K562 (cell line): ENCODE measurements around the gene CIAO2B. TPM values are rescaled to one million over a fixed set of nuclear protein-coding genes. Genes with fewer than 3 reads are reported as not detected.

Source experiments
- ATAC-seq: fragments of 200-7000 bp; cut with Tn5 transposase; 3 replicates; pipeline ENCODE4 v1.9.1; 2020; ENCODE audit warnings: moderate library complexity
- BruUV-seq: library from RNA; stranded (reverse); fragments of 400-500 nt; replicated peaks from 2 replicates; lab custom pipeline; 2021; lab: Mats Ljungman, UMichigan
- CTCF ChIA-PET: fragments of 300-600 bp; formaldehyde crosslinking; extraction: SDS; loops from one replicate; lab custom pipeline; 2021; ENCODE audit warnings: low intra/inter-chr PET ratio; lab: Yijun Ruan, JAX
- POLR2A ChIA-PET: fragments of 300-600, 350-650 bp; sonication (Branson Sonifier 250); formaldehyde crosslinking; extraction: SDS; loops from one replicate; lab custom pipeline; 2021; ENCODE audit warnings: antibody characterized with exemption, inconsistent platforms; lab: Yijun Ruan, JAX
- DNase-seq, 4 experiments: peaks; one replicate each; pipeline versions ENCODE4 v3.0.0 to v3.0.0-alpha.2; 2011 to 2018; ENCODE audit warnings: low spot score in 3 of 4, mixed read lengths in 3 of 4; ENCODE audit errors: extremely low read depth in 1 of 4
- FAIRE-seq: peaks from 2 replicates; lab custom pipeline; 2011; peaks lifted over from hg19 to GRCh38; lab: Jason Lieb, UNC
- H2AFZ ChIP-seq: 2 replicates; pipeline ENCODE4 v1.6.0; 2011; ENCODE audit warnings: low read depth, low read length, control low read depth, inconsistent platforms
- H3K27ac ChIP-seq: fragments of 200-600 bp; 3 replicates; pipeline ENCODE4 v1.8.0; 2011; ENCODE audit warnings: low read depth, mild to moderate bottlenecking, control low read depth, inconsistent platforms, low read length, moderate library complexity, mixed read lengths; ENCODE audit errors: extremely low read depth
- H3K27me3 ChIP-seq, 2 experiments: fragments of 300-600 bp in 1 of 2; 2 replicates in 1 of 2; 3 replicates in 1 of 2; pipeline versions ENCODE4 v1.6.0 to v1.8.0; 2011; ENCODE audit warnings: inconsistent platforms in 2 of 2, low read length in 2 of 2, mild to moderate bottlenecking in 1 of 2, mixed read lengths in 1 of 2, moderate library complexity in 1 of 2; ENCODE audit not compliant: control insufficient read depth in 2 of 2, insufficient read depth in 2 of 2
- H3K36me3 ChIP-seq: fragments of 300-600 bp; 3 replicates; pipeline ENCODE4 v1.8.0; 2011; ENCODE audit warnings: mild to moderate bottlenecking, low read length, inconsistent platforms; ENCODE audit not compliant: control insufficient read depth, insufficient read depth
- H3K4me1 ChIP-seq, 2 experiments: fragments of 200-600 bp in 1 of 2; replicated peaks in 1 of 2; 2 replicates in 1 of 2; 3 replicates in 1 of 2; pipeline versions ENCODE4 v1.5.1 to v1.8.0; 2011; ENCODE audit warnings: inconsistent platforms in 2 of 2, low read length in 2 of 2, mild to moderate bottlenecking in 1 of 2, mixed read lengths in 1 of 2, moderate library complexity in 1 of 2; ENCODE audit not compliant: control insufficient read depth in 2 of 2, insufficient read depth in 2 of 2
- H3K4me2 ChIP-seq: 2 replicates; pipeline ENCODE4 v1.6.1; 2011; ENCODE audit warnings: low read length, control low read depth, inconsistent platforms, mixed read lengths; ENCODE audit not compliant: insufficient read depth
- H3K4me3 ChIP-seq: fragments of 200-600 bp; sonication (generic), shearing (Covaris generic); 2 replicates; pipeline ENCODE4 v1.5.1; 2016; ENCODE audit warnings: control low read depth, inconsistent platforms
- H3K79me2 ChIP-seq: fragments of 200-600 bp; 3 replicates; pipeline ENCODE4 v1.8.0; 2011; ENCODE audit warnings: low read length, inconsistent platforms; ENCODE audit not compliant: control insufficient read depth, insufficient read depth
- H3K9ac ChIP-seq, 2 experiments: 2 replicates each; pipeline versions ENCODE4 v1.6.0 to v1.6.1; 2011; ENCODE audit warnings: low read depth in 2 of 2, low read length in 2 of 2, control low read depth in 1 of 2, inconsistent platforms in 1 of 2, mild to moderate bottlenecking in 1 of 2, mixed read lengths in 1 of 2; ENCODE audit not compliant: insufficient read depth in 1 of 2
- H3K9me1 ChIP-seq: one replicate; pipeline ENCODE4 v1.6.0; 2011; ENCODE audit warnings: inconsistent platforms, mild to moderate bottlenecking, low read length, moderate library complexity; ENCODE audit not compliant: control insufficient read depth, insufficient read depth
- H3K9me3 ChIP-seq: replicated peaks from 2 replicates; pipeline ENCODE4 v1.5.1; 2011; ENCODE audit warnings: low read depth, low read length, inconsistent platforms; ENCODE audit not compliant: control insufficient read depth, insufficient read depth
- H4K20me1 ChIP-seq: replicated peaks from 2 replicates; pipeline ENCODE4 v1.6.1; 2011; ENCODE audit warnings: low read length, inconsistent platforms, mixed read lengths; ENCODE audit not compliant: control insufficient read depth, insufficient read depth
- CBFA2T2 ChIP-seq: fragments of 450-650 bp; conservative IDR thresholded peaks from 2 replicates; pipeline ENCODE4 v1.6.1; 2017; ENCODE audit warnings: mild to moderate bottlenecking
- FOSL1 ChIP-seq: fragments of 200-800 bp; sonication (Bioruptor generic); conservative IDR thresholded peaks from 2 replicates; pipeline ENCODE4 v1.6.1; 2016; ENCODE audit warnings: missing genetic modification characterization, missing compliant biosample characterization
- NCOR1 ChIP-seq: fragments of 450-650 bp; IDR thresholded peaks from 2 replicates; pipeline ENCODE4 v1.6.1; 2016; ENCODE audit warnings: mild to moderate bottlenecking, moderate library complexity
- PHF8 ChIP-seq: fragments of 200-600 bp; sonication (generic); IDR thresholded peaks from 2 replicates; pipeline ENCODE4 v1.6.1; 2012; ENCODE audit warnings: mixed run types, mild to moderate bottlenecking, inconsistent platforms, low read length, moderate library complexity, borderline replicate concordance
- SIN3A ChIP-seq, 2 experiments: fragments of 150-350 bp in 1 of 2; IDR thresholded peaks; 2 replicates each; pipeline ENCODE4 v1.6.1; 2011 to 2016; ENCODE audit warnings: borderline replicate concordance in 2 of 2, low read depth in 2 of 2, low read length in 2 of 2, mild to moderate bottlenecking in 2 of 2, moderate library complexity in 2 of 2; ENCODE audit not compliant: control insufficient read depth in 1 of 2
- SRSF3 ChIP-seq: fragments of 200-400 bp; formaldehyde crosslinking; IDR thresholded peaks from 2 replicates; pipeline ENCODE4 v1.6.1; 2016; ENCODE audit warnings: mild to moderate bottlenecking, low read length, moderate library complexity; ENCODE audit not compliant: insufficient read depth
- ZNF384 ChIP-seq: IDR thresholded peaks from 2 replicates; pipeline ENCODE4 v1.6.1; 2012; ENCODE audit warnings: low read depth, low read length, improper control_type of control experiment
- WGBS: fragments of 100-300 bp; shearing (Covaris generic); methylation state at CpG from one replicate; pipeline ENCODE4 v1.1.6; 2016; ENCODE audit warnings: low coverage, mixed read lengths; ENCODE audit not compliant: insufficient coverage; ENCODE audit errors: missing lambda C conversion rate; 5-methylcytosine and 5-hydroxymethylcytosine counted together
- in situ Hi-C: fragments of 300-500 bp; cut with MboI; formaldehyde crosslinking; loops from 4 replicates; pipeline ENCODE4 v1.15.0; 2018; ENCODE audit warnings: inconsistent platforms, mixed read lengths
- intact Hi-C: fragments of 100-400 bp; cut with micrococcal nuclease; formaldehyde crosslinking; loops from 2 replicates; pipeline ENCODE4 v1.14.2; 2022
- polyA plus RNA-seq, 8 experiments: library from polyadenylated mRNA; depleted of rRNA in 4 of 8; stranded (reverse) in 5 of 8; unstranded in 3 of 8; fragments of >200 nt; fragmentation: Nextera tagmentation in 2 of 8; fragmentation: Illumina TruSeq in 1 of 8; extraction: Ambion mirVana in 2 of 8; extraction: Trizol in 1 of 8; gene quantifications; 2 replicates each; pipeline versions ENCODE4 v1.2.1 to v1.2.3, GENCODE V29; 2011 to 2014; ENCODE audit warnings: inconsistent platforms in 1 of 8, missing spikeins in 1 of 8
- total RNA-seq, 7 experiments: library from RNA; depleted of rRNA in 6 of 7; stranded (reverse); fragments of >200 nt in 6 of 7; fragmentation: Illumina TruSeq in 2 of 7; extraction: Trizol in 2 of 7; gene quantifications; 2 replicates each; pipeline versions ENCODE4 v1.2.1 to v1.2.3, GENCODE V29; 2011 to 2021; ENCODE audit warnings: low replicate concordance in 1 of 7
- TF ChIP-seq, protein P1 (sequence below): fragments of 450-650 bp; formaldehyde crosslinking; IDR thresholded peaks from 2 replicates; pipeline ENCODE4 v1.4.0; 2022; ENCODE audit warnings: missing genetic modification characterization

Gene CIAO2B
- total and polyA plus RNA-seq, 9 of the 15 experiments (the other 6 are each of a cell fraction or from before 2014, with no cell fraction given), result 86.8 to 182 (median 113) TPM

- Histone ChIP-seq H3K36me3 (no peaks in the 10 kb centered on the region), H3K4me3 (no peak overlapping the region), H4K20me1 (no peaks in the 10 kb centered on the region), H3K27me3 (no peaks in the 10 kb centered on the region), H3K79me2 (no peaks in the 10 kb centered on the region), H2AFZ (peak overlapping the region; percentile 84), H3K4me1 (peaks cover 4 to 7% of the 10 kb centered on the region in 2 experiments; a peak in 2 of 5 replicates), H3K4me2 (no peak overlapping the region), H3K9ac (peak overlapping the region; percentile 31 to 38; a peak in 2 of 4 replicates), H3K9me1 (no peaks in the 10 kb centered on the region), H3K27ac (no peak overlapping the region), H3K9me3 (peaks cover 2% of the 10 kb centered on the region)
- BruUV-seq, result no TSS peak
- TF ChIP-seq PHF8 (peak; percentile 10; the same call in 1 of the 2 replicates), SRSF3 (no peak), FOSL1 (tag) (peak; percentile 72), SIN3A (IDR thresholded peaks at IDR 0.05; ENCODE audit: borderline replicate concordance in 2 of 2, control insufficient read depth in 1 of 2, low read depth in 2 of 2, low read length in 2 of 2) (no peak), CBFA2T2 (no peak), NCOR1 (no peak), ZNF384 (no peak)
- TF ChIP-seq, protein P1, sequence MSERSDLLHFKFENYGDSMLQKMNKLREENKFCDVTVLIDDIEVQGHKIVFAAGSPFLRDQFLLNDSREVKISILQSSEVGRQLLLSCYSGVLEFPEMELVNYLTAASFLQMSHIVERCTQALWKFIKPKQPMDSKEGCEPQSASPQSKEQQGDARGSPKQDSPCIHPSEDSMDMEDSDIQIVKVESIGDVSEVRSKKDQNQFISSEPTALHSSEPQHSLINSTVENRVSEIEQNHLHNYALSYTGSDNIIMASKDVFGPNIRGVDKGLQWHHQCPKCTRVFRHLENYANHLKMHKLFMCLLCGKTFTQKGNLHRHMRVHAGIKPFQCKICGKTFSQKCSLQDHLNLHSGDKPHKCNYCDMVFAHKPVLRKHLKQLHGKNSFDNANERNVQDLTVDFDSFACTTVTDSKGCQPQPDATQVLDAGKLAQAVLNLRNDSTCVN, result no peak
- CTCF ChIA-PET, result interaction anchor here (0.6 to 2.0 kb wide), 6 partner anchors 11 to 147 kb away, joined by 3 to 12 read pairs (median 6); no protein-coding TSS in a partner anchor
- in situ Hi-C loops (loop anchor here (25.0 kb wide), 2 partner anchors 209 to 459 kb away; partner anchors contain the start of genes B3GNT9, FBXL8, HSF4 and NOL3), intact Hi-C loops (loop anchor here (2.0 to 10.0 kb wide), 6 partner anchors 23 to 511 kb away; partner anchors contain the start of genes FBXL8, FHOD1, MATCAP1 and SLC9A5)
- DNase-seq, result no peak
- ATAC-seq, result peak; percentile 38; the same call in 1 of the 3 replicates
- POLR2A ChIA-PET, result interaction anchor here (0.6 to 1.5 kb wide), 5 partner anchors 10 to 445 kb away, joined by 3 read pairs; no protein-coding TSS in a partner anchor
- no peak for FAIRE-seq
- WGBS, result 25% methylated on average over 10 of the region's 10 CpGs
Observed at GRCh38 chr16:66953462-66954096, 19.4 kb upstream of the CIAO2B start.
